HG03095 (cell line): ENCODE data around the gene GORASP1.

Experiments
- ATAC-seq: cut with Tn5 transposase; IDR thresholded peaks from one replicate; pipeline ENCODE4 v1.9.1; 2021; ENCODE audit warnings: moderate library complexity; ENCODE audit not compliant: unreplicated experiment

Gene GORASP1

DNA sequence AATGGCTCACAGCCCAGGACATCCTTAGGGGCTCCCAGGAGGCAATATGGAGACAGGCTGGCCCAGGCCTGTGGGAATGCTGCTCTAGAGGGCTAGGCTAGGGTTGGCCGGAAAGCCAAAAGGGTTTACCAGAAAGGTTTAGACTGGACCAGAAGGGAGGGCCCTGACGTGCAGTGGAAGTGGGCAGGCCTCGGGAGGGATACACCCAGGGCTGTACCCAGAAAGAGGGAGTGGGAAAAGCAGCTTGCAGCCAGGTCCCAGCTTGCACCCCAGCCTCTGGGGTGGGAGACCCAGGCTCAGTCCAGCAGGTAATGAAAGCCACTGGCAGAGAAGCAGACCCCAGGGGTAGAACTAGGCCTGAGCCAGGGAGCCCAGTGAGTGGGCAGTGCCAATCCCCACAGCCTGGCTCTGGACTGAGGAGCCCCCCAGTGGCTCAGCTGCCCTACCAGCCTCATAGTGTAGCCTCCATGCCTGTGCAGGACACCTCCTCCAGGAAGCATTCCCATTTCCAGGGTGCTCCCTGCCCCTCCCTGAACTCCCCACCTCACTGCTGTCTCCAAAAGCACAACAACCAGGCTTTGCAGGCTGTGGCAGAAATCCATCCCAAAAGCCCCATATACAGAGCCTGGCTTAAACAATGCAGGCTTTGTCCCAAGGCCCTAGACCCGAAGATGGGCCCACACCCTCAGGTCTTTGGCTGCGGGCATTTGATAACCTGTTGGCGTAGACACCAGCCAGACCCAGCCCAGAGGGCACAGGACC lies 3.5 kb downstream of the GORASP1 start:
- ATAC-seq, result no peak

DNA sequence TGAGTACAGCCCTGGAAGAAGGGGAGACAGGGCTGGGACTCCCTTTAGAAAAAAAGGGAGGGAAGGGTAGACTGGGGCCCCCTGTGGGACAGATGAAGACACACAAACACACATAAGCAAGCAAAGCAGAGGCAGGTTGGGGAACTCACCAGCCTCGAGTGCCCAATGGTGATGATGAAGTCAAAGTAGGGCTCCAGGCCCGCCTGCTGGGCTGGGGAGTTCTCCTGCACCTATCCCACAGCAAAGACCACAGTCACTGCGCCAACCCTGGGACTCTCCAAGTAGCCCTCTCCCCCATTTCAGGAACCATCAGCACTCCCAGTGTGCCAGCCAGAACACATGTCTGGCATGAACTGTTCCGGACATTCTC lies 4.1 kb downstream of the GORASP1 start:
- ATAC-seq, result no peak

DNA sequence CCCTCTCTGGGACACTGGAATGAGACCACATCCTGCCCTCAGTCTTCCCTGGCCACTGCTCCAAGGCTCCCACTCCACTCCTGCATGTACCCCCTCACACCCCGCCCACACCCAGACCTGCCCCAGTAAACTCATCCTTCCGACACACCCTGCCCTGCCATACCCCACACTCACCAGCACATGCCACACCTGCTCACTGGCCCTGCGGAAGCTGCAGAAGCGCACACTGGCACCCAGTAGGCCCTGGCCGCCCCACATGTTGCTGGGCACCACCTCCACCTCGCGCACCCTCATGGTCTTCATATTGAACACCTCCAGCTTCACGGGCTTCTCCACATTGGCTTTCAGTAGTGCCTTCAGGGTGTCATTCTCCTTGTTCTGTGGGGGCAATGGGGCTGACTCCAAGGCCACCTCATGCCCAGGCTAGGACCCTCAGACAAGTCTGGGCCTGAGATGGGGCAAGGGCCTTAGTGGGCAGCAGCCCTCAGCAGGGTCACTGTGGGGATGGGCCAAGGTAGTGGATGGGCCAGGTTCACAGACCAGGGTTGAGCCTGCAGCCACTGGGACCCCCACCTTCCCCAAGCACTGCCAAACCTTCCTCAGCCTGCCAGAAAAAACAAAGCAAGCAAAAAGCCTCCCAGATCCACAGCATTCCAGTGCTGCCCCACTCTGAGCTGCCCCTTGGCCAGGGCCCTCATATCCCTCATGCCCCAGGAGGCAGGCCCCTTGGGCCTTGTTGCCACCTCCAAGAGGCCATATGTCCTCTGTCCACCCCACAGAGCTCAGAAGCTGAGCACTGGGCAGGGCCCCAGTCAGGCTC lies 4.7 kb downstream of the GORASP1 start:
- ATAC-seq, result no peak

DNA sequence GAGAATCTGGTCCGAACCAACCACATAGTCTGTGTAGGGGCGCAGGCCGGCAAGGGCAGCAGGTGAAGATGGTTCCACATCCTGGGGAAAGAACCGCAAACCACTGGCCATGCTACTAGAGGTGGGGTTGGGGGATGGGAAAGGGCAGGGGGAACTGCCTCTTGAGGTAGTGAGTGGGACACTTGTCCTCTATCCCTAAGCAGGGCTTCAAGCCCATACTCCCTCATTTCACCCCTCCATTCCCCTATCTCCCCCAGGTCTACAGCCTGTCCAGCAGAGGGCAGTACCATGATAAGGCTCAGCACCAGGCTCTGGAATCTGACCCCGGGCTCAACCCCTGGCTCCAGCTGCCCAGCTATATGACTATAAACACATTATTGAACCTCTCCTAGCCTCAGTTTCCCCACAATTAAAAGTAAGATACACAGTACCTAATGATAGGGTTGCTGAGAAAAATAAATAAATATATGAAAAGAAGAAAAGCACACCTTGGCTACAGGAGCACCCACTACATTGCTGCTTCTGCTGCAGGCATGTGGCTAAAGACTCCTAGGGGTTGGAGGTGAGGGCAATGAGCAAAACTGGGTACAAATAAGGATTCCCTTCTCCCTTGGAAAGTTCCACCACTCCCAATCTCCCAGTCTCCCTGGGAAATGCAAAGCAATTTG lies 6.3 kb downstream of the GORASP1 start:
- no peak for ATAC-seq

DNA sequence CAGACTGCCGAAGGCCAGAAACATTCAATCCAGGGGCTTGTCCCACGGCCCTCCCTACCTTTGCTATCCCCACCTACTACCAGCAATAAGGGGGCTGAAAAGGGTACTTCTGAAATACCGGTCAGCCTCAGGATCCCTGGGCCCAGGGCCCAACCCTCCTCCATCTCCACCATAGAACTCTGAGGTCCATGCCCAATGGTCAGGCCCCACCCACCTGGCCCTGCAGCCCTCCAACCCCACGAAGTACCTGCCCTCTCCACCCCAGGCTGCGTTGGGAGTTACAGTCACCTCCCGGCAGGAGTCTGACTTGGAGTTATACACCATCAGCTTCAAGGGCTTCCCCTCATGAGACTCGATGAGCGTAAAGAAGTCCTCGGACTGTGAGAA lies 6.9 kb downstream of the GORASP1 start:
- no peak for ATAC-seq

DNA sequence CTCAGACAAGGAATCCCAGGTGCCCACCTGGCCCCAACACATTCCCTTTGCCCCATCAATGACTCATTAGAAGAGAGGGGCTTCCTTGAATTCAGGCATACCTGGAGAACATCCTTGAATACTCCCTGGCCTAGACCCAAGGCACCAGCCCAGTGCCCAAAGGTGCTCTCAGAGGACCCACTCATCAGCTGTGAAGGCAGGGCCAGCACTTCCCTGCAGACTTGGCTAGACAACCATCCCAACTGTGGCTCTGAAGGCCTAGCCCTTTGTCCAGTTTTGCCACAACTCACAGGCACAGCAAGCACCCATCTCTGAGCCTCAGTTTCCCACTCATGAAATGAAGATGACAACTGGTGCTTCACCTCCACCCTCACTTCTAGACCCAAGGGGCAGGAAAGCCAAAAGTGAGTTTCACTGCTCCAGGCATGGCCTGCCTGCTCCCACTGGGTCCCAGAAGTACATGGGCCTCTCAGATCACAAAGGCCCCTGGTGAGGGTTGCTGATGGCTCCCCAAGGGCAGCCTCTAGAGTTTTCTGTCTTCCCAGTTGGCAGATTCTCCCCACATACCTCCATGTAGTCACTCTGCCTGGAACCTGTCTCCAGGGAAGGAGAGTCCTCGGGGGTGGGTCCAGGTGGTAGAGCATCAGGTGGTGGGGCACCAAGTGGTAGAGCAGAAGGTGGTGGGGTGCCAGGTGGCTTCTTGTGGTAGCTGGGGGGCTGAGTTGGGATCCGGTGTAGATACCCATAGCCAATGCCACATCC lies 7.5 kb downstream of the GORASP1 start:
- no peak for ATAC-seq

DNA sequence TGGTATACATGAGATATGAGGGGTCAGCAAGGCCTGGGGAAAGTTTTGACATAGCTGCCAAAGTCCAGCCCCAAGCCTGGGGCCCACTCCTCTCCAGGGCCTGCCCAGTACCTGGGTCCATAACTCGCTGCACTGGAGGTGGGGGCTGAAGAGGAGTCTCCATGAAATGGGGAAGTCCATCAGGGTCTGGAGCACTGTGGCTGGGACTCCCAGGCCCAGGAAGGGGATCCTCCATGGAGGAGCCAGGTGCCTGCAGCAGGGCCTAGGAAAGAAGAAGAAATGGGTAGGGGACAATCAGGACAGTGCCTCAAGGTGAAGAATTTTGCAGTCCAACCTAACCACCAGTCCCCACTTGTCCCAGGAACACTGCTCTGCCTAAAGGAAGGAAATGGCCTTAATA lies 8.2 kb downstream of the GORASP1 start:
- ATAC-seq, result no peak

DNA sequence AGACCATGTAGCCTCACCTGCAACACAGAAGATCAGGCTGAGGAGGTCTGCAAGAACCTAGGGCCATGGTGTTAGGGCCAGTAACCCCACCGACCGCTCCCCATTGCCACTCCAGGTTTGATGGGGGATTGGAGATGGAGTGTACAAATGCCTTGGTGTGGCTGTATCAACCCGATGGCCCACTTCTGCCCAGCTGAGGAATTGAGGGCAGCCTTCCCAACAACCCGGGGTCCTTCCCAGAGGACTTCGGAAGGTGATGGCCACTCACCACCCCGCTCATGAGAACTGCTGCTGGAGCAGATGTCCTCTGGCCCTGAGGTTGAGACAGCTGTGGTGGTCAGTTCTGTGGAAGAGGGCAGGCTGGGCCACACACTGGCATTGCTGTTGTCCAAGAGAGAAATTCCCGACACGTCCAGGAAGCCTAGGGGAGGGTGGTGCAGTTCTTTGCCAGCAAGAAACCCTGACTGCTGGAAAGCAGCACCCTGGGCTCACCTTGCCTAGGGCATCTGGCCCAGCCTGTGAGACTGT lies 8.9 kb downstream of the GORASP1 start:
- no peak for ATAC-seq

DNA sequence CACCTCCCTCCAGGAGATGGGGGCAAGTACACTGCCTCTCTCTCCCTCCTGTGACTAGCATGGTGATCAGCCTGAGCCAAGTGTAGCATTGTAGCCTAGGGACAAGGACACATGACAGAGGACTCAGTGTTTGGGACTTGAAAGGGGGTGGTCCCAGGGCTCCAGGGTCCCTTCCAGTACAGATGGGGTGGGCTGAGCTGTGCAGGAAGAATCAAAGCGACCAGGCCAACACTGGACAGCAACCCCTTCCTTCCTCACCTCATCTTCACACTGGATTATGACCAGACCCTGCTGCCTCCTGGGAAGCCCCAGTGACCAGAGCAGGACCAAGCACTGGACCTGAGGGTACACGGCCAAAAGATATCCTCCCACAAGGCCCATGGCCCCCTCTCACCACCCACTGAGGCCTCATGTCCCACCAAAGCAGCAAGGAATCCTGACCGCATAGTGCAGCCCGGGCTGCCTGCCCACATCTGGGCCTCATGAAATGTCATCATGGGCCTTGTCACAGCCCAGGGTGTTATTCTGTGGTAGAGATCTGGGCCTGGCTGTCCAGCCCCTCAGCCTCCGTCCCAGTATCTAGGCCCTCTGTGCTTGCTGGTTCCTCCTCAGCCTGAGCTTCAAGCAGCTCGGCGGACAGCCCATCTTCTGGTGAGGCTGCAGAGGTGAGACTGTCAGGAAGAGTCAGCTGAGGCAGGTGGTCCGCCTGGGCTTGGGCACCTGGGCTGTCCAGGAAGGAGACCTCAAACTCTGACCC lies 9.5 kb downstream of the GORASP1 start:
- ATAC-seq, result no peak

DNA sequence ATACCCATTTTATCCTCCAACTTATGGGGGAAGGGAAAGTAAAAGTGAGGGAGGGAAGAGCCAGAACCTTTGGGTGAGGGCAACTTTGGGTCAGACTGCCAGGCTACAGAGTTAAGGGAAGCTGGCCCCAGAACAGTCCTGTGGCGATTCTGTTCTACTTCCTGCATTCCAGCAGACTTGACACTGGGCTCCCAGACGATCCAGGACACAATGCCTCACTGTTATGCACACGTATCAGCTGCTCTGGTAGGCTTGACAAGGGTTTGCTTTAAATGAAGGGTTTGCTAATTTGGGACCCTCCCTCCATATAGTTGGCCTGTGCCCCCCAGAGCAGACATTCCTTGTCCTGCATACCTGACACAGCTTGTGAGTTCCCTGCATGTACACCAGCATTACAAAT lies 10.7 kb downstream of the GORASP1 start:
- ATAC-seq, result no peak

DNA sequence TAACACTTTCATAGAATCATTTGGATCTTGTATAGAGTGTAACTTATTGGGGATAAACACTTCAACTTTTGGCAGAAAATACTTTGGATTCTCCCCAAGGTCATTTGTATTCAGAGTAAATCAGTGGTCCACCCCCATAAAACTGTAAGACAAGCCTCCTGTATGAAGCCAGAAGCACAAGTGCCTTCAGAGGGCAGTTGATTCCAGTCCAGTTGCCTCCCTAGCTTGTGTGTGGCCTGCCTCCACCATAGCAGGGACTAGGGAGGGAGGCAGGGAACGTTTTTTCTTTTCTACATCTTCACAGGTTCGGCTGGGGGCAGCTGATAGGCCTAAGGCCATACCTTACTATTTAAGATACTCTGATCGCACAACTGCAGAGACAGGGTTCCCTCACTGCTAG lies 11.6 kb downstream of the GORASP1 start:
- no peak for ATAC-seq

DNA sequence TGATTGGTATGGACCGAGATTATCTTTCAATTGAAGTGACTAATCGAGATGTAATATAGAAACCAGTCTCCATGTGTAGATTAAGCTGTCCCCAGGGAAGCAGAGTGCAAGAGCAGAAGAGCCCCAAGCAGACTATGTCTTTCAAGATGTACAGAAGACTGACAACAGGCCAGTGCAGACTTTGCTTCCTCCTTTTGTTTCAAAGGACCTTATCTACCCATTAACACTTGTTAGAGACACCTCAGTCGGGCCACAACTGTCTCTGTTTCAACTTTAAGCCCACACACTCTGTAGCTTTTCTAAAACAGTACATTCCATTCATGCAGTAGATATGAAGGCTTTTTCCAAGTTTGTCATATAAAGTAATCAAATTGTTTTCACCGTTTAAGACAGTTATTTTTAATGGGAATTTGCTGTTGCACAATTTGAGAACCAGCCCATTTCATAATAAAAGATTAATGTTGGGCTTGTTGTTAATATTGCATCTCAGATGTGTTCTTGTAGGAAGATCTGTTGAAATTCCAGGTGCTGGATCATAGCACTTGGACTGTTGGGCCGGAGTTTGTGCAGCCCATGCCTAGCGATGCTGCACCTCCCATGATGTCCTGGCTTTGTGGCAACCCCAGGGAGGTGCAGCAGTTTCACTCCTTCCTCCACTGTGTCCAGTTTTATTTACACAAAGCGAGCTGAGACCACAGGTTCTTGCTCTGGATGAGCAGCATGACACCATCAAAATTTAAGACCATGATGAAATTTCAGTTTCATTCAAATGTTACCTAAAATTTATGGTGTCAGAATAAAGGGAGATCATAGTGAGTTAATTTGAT lies 12.4 kb downstream of the GORASP1 start:
- no peak for ATAC-seq

DNA sequence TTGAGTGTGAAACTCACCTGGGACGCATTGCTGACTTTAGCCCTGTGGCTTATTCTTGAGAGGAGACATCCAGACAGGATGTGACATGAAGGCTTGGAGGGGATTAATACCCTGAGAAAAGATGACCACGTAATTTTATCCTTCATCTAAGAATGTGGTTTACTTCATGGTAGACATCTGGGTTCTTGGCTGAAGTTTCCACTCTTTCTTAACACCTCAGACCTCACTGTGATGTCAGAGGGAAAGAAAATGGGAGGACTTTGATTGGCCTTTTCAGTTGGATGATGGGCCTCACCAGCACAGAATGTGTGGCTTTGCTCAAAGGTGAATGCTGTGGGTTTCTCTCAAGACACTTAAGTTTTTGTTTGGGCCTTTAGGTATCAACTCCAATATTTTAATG lies 16.5 kb downstream of the GORASP1 start:
- no peak for ATAC-seq

DNA sequence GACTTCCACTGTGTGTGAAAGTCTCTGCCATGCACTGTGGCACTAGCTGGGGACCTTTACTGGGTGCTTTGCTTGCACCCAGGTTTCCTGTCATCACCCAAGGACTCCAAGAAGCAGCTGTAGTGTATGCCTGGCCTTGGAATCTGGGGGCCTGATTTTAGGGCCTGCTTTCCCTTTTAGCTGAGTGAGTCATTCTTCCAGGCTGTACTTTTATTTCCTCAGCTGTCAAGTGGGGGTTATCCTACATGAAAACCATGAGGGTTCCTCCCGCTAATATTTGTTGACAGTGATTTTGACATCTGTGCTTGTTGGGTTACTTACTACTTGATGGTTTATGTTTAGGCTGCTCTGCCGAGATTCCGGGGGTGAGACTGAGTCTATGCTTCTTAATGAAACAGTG lies 18.5 kb downstream of the GORASP1 start:
- ATAC-seq, result no peak

DNA sequence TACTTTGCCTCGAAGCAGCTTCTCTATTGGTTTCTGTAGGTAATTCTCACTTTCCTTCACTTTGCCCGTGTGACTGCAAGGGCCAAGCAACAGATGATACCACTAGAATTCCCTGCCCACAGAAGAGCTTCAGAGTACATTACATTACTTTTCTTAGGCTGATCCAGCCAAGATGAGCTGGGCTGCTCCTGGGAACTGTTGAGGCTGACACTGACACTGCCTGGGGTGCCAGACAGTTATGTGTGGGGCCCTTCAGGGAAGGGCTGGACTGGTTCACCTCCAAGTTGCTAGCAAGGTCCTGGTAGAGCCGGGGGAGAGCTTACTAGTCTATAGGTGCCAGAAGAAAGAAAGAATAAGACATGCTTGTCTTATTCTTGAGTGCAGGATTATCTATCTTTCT lies 19.0 kb downstream of the GORASP1 start:
- ATAC-seq, result no peak

DNA sequence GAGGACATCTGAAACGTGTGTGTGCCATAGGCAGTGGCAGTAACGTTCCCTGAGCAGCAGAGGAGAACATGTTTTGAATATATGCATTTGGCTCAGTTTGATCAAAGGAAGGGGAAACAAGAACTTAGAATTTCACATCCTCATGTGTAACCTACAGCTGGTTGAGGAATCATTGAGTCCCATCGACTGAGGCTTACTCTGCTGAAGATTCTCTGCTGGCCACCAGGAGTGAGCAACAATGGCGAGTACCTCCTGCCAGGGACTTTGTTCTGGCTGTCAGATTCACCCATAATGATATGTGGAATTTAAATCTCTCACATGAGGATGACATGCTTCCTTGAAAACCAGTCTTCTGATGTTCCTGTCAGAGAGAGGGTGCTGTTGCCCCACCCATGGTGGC lies 21.3 kb downstream of the GORASP1 start:
- peak; percentile 72 for ATAC-seq

DNA sequence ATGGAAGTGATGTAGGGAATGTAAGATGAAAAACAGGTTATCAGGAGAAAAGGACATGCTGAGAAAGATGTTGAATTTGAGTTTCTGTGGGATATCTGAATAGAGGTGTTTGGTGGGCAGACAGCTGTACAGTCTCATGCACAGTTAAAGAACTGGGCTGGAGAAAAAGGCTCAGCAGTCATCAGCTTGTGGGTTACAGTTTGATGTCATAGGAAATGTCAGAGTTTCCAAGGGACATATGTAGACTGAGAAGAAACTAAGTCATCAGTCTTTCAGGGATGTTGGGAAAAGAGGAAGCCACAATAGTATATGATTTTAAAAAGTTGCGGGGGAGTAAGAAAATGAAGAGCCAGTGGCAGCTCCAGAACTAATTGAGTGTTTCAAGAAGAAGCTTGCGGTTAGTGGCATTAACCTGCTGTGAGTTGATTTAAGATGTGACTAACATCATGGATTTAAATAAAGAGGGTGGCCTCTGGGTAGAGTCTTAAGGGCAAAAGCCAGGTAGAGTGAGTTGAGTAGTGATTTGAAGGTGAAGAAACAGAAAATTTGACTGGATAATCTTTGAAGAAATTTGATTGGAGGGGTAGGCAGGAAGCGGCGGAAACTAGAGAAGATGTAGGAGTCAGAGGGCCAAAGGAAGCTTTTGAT lies 24.6 kb downstream of the GORASP1 start:
- ATAC-seq, result no peak

DNA sequence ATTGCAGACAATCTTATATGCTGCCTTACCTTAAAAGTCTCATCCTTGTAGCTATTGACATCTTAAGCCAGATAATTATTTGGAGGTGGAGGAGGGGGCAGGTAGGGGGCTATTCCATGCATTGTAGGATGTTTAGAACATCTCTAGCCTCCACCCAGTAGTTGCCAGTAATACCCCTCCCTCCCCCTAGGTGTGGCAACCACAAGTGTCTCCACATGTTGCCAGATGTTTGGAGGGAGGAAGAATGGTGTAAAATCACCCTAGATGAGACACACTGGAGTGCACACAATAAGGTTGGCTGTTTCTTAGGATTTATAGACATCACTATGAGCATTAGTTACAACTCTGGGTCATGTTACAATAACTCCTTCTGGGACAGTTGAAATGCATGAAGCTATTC lies 27.4 kb downstream of the GORASP1 start:
- ATAC-seq, result no peak

DNA sequence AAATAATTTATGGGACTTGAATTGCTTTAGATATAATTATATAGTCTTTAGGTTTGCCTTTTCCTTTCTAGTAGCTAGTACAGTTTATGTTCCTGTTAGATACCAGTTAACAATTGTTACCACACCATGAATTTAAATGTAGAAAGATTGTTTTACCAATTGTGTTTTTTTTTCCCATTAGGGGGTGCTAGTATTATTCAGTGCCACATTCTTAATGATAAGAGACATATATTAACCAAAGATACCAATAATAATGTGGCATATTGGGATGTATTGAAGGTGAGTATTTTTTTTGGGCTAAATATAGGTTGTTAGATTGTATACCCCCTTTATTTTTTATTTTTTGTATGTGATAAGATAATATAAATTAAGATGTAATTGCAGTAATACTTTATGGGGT lies 27.9 kb downstream of the GORASP1 start:
- ATAC-seq, result no peak
